Spleen (tissue), 7 donors: ENCODE measurements around the gene SPR.

Source experiments
- POLR2A ChIP-seq, 3 donors: fragments of 450-650 bp; IDR thresholded peaks; one replicate each; pipeline ENCODE4 v1.5.1; 2017; ENCODE audit warnings: antibody characterized with exemption in 3 of 3, mild to moderate bottlenecking in 1 of 3
- TF ChIP-seq, protein P1 (sequence below), 11 experiments: fragments of 200-600 bp in 7 of 11; fragments of 450-650 bp in 4 of 11; sonication (generic) in 4 of 11; IDR thresholded peaks in 8 of 11; conservative IDR thresholded peaks in 3 of 11; 1 replicate in 7 of 11; 2 replicates in 4 of 11; pipeline versions ENCODE4 v1.4.0 to v1.8.0; 2016 to 2021; ENCODE audit warnings: antibody characterized with exemption in 11 of 11, inconsistent platforms in 4 of 11, mild to moderate bottlenecking in 1 of 11
- donor health status: DM: no; HTN: no; CAD: no; lungs with moderate emphysema.
- donor health status: DM: no; HTN: no; CAD: no.
- donor health status: DM: no; HTN: no; CAD: no.

DNA sequence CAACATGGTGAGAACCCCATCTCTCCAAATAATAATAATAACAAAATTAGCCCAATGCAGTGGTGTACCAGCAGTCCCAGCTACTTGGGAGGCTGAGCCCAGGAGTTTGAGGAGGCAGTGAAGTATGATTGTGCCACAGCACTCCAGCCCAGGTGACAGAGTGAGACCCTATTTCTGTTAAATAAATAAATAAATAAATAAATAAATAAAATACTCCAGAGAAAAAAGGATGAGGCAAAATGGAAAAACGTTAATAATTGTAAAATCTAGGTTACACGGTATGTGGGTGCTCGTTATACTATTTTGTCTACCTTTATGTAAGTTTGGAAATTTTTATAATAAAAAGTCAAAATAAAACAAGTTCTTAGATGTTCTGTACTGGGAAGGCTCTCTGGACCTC, 21.5 kb downstream of the SPR start:
- no peak for TF ChIP-seq POLR2A (IDR thresholded peaks at IDR 0.05)
- TF ChIP-seq, protein P1, sequence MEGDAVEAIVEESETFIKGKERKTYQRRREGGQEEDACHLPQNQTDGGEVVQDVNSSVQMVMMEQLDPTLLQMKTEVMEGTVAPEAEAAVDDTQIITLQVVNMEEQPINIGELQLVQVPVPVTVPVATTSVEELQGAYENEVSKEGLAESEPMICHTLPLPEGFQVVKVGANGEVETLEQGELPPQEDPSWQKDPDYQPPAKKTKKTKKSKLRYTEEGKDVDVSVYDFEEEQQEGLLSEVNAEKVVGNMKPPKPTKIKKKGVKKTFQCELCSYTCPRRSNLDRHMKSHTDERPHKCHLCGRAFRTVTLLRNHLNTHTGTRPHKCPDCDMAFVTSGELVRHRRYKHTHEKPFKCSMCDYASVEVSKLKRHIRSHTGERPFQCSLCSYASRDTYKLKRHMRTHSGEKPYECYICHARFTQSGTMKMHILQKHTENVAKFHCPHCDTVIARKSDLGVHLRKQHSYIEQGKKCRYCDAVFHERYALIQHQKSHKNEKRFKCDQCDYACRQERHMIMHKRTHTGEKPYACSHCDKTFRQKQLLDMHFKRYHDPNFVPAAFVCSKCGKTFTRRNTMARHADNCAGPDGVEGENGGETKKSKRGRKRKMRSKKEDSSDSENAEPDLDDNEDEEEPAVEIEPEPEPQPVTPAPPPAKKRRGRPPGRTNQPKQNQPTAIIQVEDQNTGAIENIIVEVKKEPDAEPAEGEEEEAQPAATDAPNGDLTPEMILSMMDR (IDR thresholded peaks at IDR 0.05 in 8 of 11, conservative IDR thresholded peaks at IDR 0.05 in 3 of 11), result no peak
